Activated T-helper 2 cell treated with anti-CD3 and anti-CD28 coated beads, Interferon-gamma antibody, Interleukin-2, Interleukin-4, amounts not matched to agents 10 μg/mL and 5 μg/mL and 100 μg/mL, durations not matched to agents 14 hours and 24 hours and 36 hours (primary cell): ENCODE results near the gene CCDC91. TPM values are rescaled to one million over a fixed set of nuclear protein-coding genes. Genes with fewer than 3 reads are reported as not detected.
A peak's percentile ranks its signal among the peaks of the same experiment; 100 is the strongest.

Source experiments
- DNase-seq: peaks from one replicate; pipeline ENCODE4 v3.0.0; 2021; ENCODE audit warnings: low spot score
- H3K27ac Mint-ChIP-seq: one replicate; pipeline ENCODE4 v1.8.0; 2021; ENCODE audit warnings: mixed read lengths
- H3K27me3 Mint-ChIP-seq: one replicate; pipeline ENCODE4 v1.8.0; 2021; ENCODE audit warnings: low read depth, mixed read lengths
- H3K36me3 Mint-ChIP-seq: one replicate; pipeline ENCODE4 v1.8.0; 2021; ENCODE audit warnings: low read depth, mixed read lengths
- H3K4me1 Mint-ChIP-seq: one replicate; pipeline ENCODE4 v1.8.0; 2021; ENCODE audit warnings: low read depth, mixed read lengths
- H3K4me3 Mint-ChIP-seq: one replicate; pipeline ENCODE4 v1.8.0; 2021; ENCODE audit warnings: low read depth, mild to moderate bottlenecking, moderate library complexity, mixed read lengths
- H3K9me3 Mint-ChIP-seq: one replicate; pipeline ENCODE4 v1.8.0; 2021; ENCODE audit warnings: mixed read lengths
- intact Hi-C: fragments of 100-400 bp; cut with micrococcal nuclease; formaldehyde crosslinking; loops from one replicate; pipeline ENCODE4 v1.15.1; 2023
- total RNA-seq: library from RNA; stranded (reverse); gene quantifications from 2 replicates; pipeline ENCODE4 v1.2.3, GENCODE V29; 2022

CCDC91 gene
- total RNA-seq, 1 donor from 2014 or later, result 13.7 TPM

DNA sequence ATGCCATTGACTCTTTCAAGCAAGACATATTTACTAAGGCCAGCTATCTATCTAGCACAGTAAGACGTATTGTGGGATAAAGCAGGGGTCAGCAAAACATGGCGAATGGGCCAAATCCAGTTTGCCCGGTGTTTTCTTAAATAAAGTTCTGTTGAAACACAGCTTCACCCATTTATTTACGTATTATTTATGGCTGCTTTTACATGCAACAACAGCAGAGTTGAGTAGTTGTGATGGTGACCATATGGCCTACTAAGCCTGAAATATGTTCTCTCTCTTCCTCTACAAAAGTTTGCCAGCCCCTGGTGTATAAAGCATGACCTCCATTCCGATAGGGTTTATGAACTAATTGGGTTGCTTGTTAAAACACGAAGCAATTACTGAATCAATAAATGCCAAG, 322.1 kb downstream of the CCDC91 start:
- H3K27me3 Mint-ChIP-seq, result no peaks in the 10 kb centered on the region
- intact Hi-C loops, result no loop called here
- DNase-seq, result no peak
- H3K4me1 Mint-ChIP-seq, result no peaks in the 10 kb centered on the region
- no peak overlapping the region for H3K27ac Mint-ChIP-seq
- no peak overlapping the region for H3K4me3 Mint-ChIP-seq
- no peaks in the 10 kb centered on the region for H3K36me3 Mint-ChIP-seq
- no peaks in the 10 kb centered on the region for H3K9me3 Mint-ChIP-seq

DNA sequence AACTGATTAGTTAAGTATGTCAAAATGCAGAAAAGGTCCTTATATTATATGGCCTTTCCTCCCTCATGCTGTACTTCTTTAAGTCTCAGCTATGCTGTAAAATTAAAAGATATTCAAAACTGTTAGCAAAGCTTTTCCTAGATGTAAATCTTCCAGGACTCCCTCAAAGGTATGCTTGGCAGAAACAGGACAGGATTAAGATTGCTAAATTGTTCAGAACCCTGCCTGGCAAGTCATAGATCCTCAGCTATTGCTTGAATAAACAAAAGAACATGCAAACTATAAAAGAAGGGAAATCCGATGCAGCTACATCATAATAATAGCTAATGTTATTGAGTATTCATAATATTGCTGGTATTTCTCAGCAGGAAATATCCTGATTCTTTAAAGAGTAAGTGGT, 322.6 kb downstream of the CCDC91 start:
- no peak for DNase-seq
- H3K36me3 Mint-ChIP-seq, result no peaks in the 10 kb centered on the region
- no peaks in the 10 kb centered on the region for H3K9me3 Mint-ChIP-seq
- H3K4me3 Mint-ChIP-seq, result no peak overlapping the region
- no peaks in the 10 kb centered on the region for H3K27me3 Mint-ChIP-seq
- intact Hi-C loops, result no loop called here
- H3K4me1 Mint-ChIP-seq, result no peaks in the 10 kb centered on the region
- no peak overlapping the region for H3K27ac Mint-ChIP-seq

DNA sequence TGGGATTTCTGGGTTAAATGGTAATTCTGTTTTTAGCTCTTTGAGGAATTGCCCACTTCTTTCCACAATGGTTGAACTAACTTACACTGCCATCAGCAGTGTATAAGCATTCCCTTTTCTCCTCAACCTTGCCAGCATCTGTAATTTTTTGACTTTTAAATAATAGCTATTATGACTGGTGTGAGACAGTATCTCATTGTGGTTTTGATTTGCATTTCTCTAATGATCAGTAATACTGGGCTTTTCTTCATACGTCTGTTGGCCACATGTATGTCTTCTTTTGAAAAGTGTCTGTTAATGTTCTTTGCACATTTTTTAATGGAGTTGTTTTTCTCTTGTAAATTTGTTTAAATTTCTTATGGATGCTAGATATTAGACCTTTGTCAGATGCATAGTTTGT, 323.7 kb downstream of the CCDC91 start:
- intact Hi-C loops, result no loop called here
- no peak overlapping the region for H3K27ac Mint-ChIP-seq
- DNase-seq, result no peak
- H3K36me3 Mint-ChIP-seq, result no peaks in the 10 kb centered on the region
- no peaks in the 10 kb centered on the region for H3K27me3 Mint-ChIP-seq
- H3K4me1 Mint-ChIP-seq, result no peaks in the 10 kb centered on the region
- H3K4me3 Mint-ChIP-seq, result no peak overlapping the region
- H3K9me3 Mint-ChIP-seq, result peaks cover 2% of the 10 kb centered on the region

DNA sequence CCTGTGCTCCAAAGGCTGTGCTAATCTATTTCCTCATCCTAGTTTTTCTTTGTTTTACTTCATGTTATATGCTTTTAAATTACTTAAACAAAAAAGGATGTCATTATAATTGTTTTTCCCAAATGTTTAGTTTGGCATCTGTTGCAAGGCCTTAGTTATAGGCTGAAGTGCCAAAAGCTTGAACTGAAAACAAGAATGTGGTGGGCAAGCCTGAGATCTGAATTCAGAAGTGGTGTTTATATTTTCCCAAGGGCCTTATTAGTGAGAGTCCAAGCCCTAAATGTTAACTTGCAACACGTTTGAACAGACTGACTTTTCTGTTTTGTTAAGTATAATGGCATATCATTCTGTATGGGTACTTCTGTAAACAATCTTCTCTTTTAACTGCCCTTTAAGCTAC, 326.8 kb downstream of the CCDC91 start:
- Mint-ChIP-seq H3K27ac (no peak overlapping the region), H3K36me3 (no peaks in the 10 kb centered on the region), H3K4me1 (no peaks in the 10 kb centered on the region), H3K9me3 (peaks cover 10% of the 10 kb centered on the region), H3K27me3 (no peaks in the 10 kb centered on the region), H3K4me3 (no peak overlapping the region)
- intact Hi-C loops, result no loop called here
- no peak for DNase-seq

DNA sequence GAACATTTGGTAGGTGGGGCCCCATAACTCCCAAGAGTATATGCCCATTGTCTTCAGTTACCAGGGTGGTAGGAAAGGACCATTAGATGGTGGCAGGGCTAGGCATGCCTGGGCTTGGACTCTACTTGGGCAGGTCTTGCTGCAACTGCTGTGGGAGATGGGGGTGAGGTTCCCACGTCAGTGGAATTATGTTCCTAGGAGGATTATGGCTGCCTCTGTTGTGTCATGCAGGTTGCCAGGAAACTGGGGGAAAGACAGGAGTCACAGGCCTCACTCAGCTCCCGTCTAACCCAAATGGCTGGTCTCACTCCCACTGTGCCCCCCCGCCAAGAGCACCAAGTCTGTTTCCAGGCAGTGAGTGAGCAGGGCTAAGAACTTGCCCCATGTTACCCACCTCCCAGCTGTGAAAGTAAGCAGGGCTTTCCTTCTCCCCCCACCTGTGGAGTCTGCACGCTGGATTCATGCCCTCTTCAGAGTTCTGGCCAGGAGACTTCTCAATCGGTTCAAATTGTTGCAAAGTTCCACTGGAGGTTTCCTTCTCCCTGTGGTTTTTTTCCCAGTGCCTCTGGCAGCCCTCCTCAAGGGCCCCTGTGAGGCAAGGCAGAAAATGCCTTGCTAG, 337.5 kb downstream of the CCDC91 start:
- Mint-ChIP-seq H3K9me3 (peaks cover 34% of the 10 kb centered on the region), H3K4me1 (no peaks in the 10 kb centered on the region), H3K36me3 (no peaks in the 10 kb centered on the region), H3K4me3 (no peak overlapping the region), H3K27me3 (no peaks in the 10 kb centered on the region), H3K27ac (no peak overlapping the region)
- intact Hi-C loops, result no loop called here
- DNase-seq, result no peak

DNA sequence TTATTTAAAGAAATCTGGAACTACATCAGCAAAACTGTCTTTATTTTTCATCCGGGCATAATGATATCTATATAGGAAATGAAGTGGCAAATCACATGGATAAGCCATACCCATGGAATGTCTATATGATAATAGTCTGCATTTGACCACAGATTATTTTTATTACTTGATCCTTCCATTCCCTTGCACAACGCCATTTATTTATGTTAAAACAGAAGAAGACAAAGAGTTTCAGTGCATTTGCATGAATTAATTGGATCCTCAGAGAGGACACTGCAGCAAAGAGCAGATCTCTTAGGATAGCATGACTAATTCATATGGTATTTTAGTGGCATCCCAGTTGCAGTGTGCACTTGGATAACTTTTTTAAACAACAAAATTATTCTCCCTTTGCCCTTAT, 345.0 kb downstream of the CCDC91 start:
- intact Hi-C loops, result loop anchor here (5.0 kb wide), 3 partner anchors 38 to 567 kb away; no protein-coding TSS in a partner anchor
- Mint-ChIP-seq H3K27me3 (no peaks in the 10 kb centered on the region), H3K36me3 (no peaks in the 10 kb centered on the region), H3K9me3 (peaks cover 4% of the 10 kb centered on the region), H3K27ac (no peak overlapping the region), H3K4me1 (peaks cover 10% of the 10 kb centered on the region), H3K4me3 (no peak overlapping the region)
- DNase-seq, result no peak

DNA sequence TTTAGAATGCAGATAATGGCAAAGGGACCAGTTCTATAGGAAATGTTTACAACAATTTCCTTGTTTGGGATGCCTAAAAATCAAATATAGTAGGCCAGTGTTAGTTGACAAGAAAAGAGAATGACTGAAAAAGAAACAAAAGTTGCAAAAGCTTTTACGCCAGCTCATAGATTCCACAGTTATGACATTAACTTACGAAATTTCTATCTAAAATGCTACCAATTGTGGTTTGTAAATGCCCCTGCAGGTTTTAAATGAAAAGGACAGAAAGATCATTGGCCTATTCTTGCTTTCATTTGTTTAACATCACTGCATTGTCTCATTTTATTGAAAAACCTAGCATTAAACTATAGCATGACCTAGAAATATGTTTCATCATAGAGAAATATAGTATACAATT, 345.8 kb downstream of the CCDC91 start:
- Mint-ChIP-seq H3K27ac (peak overlapping the region; percentile 63), H3K4me3 (no peak overlapping the region), H3K9me3 (peaks cover 4% of the 10 kb centered on the region), H3K4me1 (peaks cover 10% of the 10 kb centered on the region), H3K27me3 (no peaks in the 10 kb centered on the region), H3K36me3 (no peaks in the 10 kb centered on the region)
- intact Hi-C loops, result loop anchor here (2.0 to 5.0 kb wide), 4 partner anchors 17 to 566 kb away; no protein-coding TSS in a partner anchor
- DNase-seq, result no peak

DNA sequence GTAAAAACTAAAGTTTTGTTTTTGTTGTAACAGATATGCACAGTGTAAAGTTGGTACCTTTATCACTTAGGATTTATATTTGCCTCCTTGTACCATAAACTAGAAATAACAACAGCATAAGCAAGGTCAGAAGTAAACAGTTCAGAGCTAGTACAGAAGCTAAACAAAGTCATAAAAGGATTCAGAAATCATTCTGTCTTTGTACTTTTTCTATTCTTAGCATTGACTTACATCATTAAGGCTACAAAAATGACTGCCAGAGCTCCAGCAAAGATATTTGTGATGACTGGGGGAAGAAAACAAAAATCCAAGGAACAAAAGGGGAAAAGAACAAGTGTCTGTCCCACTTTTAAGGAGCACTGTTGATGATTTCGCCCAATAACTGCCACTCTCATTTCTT, 347.2 kb downstream of the CCDC91 start:
- intact Hi-C loops, result loop anchor here (2.0 to 5.0 kb wide), 4 partner anchors 15 to 565 kb away; no protein-coding TSS in a partner anchor
- no peak for DNase-seq
- Mint-ChIP-seq H3K4me1 (peaks cover 10% of the 10 kb centered on the region), H3K27me3 (no peaks in the 10 kb centered on the region), H3K4me3 (no peak overlapping the region), H3K9me3 (peaks cover 4% of the 10 kb centered on the region), H3K27ac (no peak overlapping the region), H3K36me3 (no peaks in the 10 kb centered on the region)

DNA sequence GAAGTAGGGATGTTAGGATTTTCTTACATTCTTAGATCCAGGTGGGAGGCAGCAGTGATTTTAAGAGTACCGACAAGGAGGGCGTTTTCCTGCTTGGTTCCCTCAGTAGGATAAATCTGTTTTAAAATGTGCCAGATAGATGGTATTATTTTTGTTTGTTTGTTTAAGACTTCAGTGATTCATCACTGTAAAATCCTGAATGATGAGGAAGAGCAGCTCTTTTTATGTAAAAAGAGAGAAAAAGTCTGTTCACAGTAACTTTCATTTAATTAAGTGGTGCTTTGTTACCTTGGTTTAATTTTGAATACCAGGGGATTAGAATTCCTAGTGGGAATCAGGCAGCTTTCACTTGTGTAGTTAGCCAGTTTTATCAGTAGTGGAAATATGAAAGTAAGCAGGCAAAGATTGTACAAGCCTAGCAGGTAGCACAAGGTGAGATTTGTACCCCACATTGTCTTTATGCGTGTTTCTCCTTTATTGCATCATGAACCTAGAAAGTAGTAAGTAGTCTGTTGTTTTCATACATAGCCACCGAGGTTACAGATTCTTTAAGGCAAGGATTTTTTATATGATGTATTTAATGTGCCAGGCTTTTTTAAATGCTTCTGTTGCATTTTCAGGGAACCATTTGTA, 349.6 kb downstream of the CCDC91 start:
- H3K27me3 Mint-ChIP-seq, result no peaks in the 10 kb centered on the region
- intact Hi-C loops, result loop anchor here (5.0 kb wide), 3 partner anchors 43 to 562 kb away; no protein-coding TSS in a partner anchor
- no peak overlapping the region for H3K4me3 Mint-ChIP-seq
- peaks cover 8% of the 10 kb centered on the region for H3K9me3 Mint-ChIP-seq
- no peaks in the 10 kb centered on the region for H3K36me3 Mint-ChIP-seq
- no peak for DNase-seq
- no peak overlapping the region for H3K27ac Mint-ChIP-seq
- H3K4me1 Mint-ChIP-seq, result peaks cover 23% of the 10 kb centered on the region

DNA sequence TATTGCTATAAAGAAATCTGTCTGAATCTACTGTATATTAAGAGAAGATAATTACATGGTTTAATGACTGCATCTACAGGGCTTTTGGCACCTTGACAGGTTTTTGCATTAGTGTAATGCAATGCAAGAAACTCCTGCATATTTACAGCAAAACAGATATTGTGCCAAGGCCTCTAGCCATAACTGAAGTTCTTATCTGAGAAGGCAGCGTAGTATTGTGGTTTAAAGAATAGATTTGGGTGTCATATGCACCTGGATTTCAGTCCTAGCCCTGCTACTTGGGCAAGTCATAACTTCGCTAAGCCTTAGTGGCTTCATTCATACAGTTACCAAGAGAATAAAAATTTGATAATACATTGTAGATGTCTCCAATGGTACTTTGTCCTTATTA, 350.1 kb downstream of the CCDC91 start:
- H3K36me3 Mint-ChIP-seq, result no peaks in the 10 kb centered on the region
- H3K27ac Mint-ChIP-seq, result no peak overlapping the region
- no peak for DNase-seq
- H3K4me1 Mint-ChIP-seq, result peaks cover 19% of the 10 kb centered on the region
- intact Hi-C loops, result no loop called here
- H3K4me3 Mint-ChIP-seq, result no peak overlapping the region
- H3K9me3 Mint-ChIP-seq, result peaks cover 8% of the 10 kb centered on the region
- no peaks in the 10 kb centered on the region for H3K27me3 Mint-ChIP-seq

DNA sequence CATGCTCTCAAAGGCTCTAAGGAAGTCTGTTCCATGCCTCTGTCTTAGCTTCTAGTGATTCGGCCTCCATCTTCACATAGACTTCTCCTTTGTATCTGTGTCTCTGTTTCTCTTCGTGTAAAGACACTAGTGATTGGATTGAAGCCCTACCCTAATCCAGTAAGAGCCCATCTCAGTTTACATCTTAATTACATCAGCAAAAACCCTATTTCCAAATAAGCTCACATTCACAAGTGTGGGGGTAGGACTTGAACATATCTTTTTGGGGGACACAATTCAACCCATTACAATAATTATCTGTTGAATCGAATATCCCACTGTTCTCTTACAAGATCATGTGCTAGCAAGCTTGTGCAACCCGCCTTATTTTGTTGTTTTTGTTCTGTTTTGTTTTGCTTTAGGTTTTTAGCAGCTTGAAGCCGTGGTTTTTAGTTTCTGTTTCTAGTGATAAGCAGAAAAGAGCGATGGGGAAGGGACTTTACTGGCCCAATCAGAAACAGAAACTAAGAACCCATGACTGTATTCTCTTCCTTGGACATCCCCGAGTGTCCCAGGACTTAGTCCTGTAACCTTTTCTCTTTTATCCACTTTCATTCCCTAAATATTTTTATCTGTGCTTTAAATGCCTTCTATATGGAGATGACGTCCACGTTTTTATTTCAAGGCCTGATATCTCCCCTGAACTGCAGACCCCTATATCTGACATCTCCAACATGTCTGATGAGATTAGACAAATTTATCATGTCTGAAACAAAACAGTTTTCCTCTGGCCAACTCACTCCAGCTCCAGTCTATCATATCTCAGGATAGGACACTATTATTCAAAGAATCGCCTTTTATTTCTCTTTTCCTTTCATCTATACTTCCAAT, 353.0 kb downstream of the CCDC91 start:
- no peak for DNase-seq
- H3K27ac Mint-ChIP-seq, result peak overlapping the region; percentile 14
- peaks cover 13% of the 10 kb centered on the region for H3K4me1 Mint-ChIP-seq
- intact Hi-C loops, result loop anchor here (1.0 kb wide), 1 partner anchor 9 kb away; no protein-coding TSS in a partner anchor
- H3K27me3 Mint-ChIP-seq, result no peaks in the 10 kb centered on the region
- H3K36me3 Mint-ChIP-seq, result no peaks in the 10 kb centered on the region
- H3K4me3 Mint-ChIP-seq, result no peak overlapping the region
- peaks cover 8% of the 10 kb centered on the region for H3K9me3 Mint-ChIP-seq

DNA sequence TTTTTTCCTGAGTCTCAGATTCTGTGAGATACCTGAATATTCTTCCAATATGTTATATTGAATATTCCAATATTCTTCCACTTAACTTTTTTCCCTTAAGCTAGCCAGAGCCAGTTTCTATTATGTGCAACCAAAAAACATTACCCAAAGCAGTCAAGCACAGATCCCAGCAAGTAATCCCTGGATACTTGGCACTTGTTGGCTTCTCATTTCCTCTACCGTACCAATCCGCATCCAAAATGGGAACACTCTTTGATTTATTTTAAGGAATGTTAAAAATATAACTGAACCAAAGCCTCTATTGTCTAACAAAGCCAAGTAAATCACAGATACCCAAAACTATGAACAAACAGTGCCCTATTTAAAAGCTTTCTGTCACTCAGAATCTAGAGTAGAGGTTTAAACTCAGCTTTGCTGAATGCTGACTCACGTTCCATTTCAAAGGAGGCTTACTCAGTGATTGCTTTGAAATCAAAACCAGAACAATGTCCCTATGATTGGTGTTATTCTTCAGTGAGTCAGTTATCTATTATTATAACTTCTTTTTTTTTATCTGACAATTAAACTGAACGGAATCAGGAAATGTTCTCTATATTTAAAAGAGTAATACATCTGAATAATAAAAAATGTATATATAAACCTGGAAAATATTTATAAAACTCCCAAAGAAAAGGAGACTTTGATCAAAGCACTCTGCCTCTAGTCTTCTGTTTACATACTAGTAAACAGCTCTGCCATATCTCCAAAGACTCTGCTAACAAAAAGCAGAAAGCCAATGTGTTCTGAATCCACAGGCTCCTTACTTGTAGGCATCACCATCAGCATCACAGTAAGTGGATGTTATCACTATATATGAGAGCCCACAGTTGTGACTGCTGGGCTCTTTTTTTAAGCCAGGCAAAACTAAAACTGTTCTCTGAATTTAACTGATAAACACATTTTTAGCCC, 360.8 kb downstream of the CCDC91 start:
- H3K4me1 Mint-ChIP-seq, result peaks cover 6% of the 10 kb centered on the region

More for the DNA sequence above, 360.8 kb downstream of the CCDC91 start:
- Mint-ChIP-seq H3K27ac (no peak overlapping the region), H3K27me3 (peaks cover 1% of the 10 kb centered on the region), H3K9me3 (no peaks in the 10 kb centered on the region), H3K4me3 (no peak overlapping the region), H3K36me3 (no peaks in the 10 kb centered on the region)
- intact Hi-C loops, result no loop called here
- no peak for DNase-seq
